ENCODE data around the gene CCR5. TPM values are rescaled to one million over a fixed set of nuclear protein-coding genes. Genes with fewer than 3 reads are reported as not detected.

CCR5 gene
- total RNA-seq, 1 experiment from 2014 or later, result not detected

DNA sequence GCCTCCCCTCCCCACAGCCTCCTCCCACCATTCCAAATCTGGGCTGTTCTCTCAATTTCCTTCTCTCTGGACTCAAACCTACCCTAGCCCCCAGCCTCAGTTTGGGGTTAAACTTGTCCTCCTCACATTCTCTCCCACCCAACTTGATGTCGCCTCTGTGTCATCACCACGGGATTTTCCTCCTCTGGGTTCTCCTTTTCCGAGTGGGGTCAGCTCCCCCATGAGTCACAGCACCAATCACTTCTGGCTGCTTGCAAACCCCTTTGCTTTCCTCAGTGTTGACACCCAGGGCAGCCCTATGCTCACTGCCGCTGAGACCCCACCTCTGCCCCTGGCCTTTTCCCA, 35.7 kb downstream of the CCR5 start:
- TF ChIP-seq FOSL1 (IDR thresholded peaks at IDR 0.05; ENCODE audit: low read depth), result no peak
- no peak for TF ChIP-seq ZNF274 (IDR thresholded peaks at IDR 0.05; ENCODE audit: low read depth, low read length)
- TF ChIP-seq, protein P1, sequence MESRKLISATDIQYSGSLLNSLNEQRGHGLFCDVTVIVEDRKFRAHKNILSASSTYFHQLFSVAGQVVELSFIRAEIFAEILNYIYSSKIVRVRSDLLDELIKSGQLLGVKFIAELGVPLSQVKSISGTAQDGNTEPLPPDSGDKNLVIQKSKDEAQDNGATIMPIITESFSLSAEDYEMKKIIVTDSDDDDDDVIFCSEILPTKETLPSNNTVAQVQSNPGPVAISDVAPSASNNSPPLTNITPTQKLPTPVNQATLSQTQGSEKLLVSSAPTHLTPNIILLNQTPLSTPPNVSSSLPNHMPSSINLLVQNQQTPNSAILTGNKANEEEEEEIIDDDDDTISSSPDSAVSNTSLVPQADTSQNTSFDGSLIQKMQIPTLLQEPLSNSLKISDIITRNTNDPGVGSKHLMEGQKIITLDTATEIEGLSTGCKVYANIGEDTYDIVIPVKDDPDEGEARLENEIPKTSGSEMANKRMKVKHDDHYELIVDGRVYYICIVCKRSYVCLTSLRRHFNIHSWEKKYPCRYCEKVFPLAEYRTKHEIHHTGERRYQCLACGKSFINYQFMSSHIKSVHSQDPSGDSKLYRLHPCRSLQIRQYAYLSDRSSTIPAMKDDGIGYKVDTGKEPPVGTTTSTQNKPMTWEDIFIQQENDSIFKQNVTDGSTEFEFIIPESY (IDR thresholded peaks at IDR 0.05; ENCODE audit: extremely low read depth, insufficient replicate concordance, low read length), result no peak
- TF ChIP-seq, protein P2, sequence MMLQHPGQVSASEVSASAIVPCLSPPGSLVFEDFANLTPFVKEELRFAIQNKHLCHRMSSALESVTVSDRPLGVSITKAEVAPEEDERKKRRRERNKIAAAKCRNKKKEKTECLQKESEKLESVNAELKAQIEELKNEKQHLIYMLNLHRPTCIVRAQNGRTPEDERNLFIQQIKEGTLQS (IDR thresholded peaks at IDR 0.05), result no peak
- TF ChIP-seq SP1 (IDR thresholded peaks at IDR 0.05; ENCODE audit: low read depth), result no peak
- H3K9ac ChIP-seq (ENCODE audit: low read length), result no peak overlapping the region
- ChIA-PET RAD21 (ENCODE audit: low non-redundant PET in 1 of 2, low total read pairs in 2 of 2, uncharacterized antibody in 2 of 2, unreplicated experiment in 2 of 2) (no interaction called here), POLR2A (no interaction called here), CTCF (interaction anchor here (1.1 kb wide), 1 partner anchor 28 kb away, joined by 4 read pairs; no protein-coding TSS in a partner anchor)
- peak overlapping the region; percentile 48; the same call in 1 of the 2 replicates for H3K4me2 ChIP-seq (ENCODE audit: low read length)
- peaks cover 0 to 10% of the 10 kb centered on the region in 2 experiments; a peak in 1 of 4 replicates for H3K4me1 ChIP-seq (ENCODE audit: control insufficient read depth in 1 of 2, insufficient read depth in 2 of 2, low read length in 2 of 2)
- H3K9me2 ChIP-seq (ENCODE audit: insufficient read depth), result no peaks in the 10 kb centered on the region
- H3K27me3 ChIP-seq (ENCODE audit: insufficient read depth, low read length), result no peaks in the 10 kb centered on the region
- H2AFZ ChIP-seq (ENCODE audit: low read depth, low read length, poor library complexity, severe bottlenecking), result no peak overlapping the region
- H3K79me2 ChIP-seq (ENCODE audit: insufficient read depth, low read length), result no peaks in the 10 kb centered on the region
- BruUV-seq (replicated peaks), result no TSS peak
- H3K27ac ChIP-seq (ENCODE audit: low read depth, low read length), result no peak overlapping the region
- no peak overlapping the region for H3K4me3 ChIP-seq (replicated peaks in 1 of 2; ENCODE audit: low read depth in 1 of 2, low read length in 2 of 2)
- DNase-seq (ENCODE audit: low read depth, low spot score) (no peak), ATAC-seq (no peak)
- intact Hi-C loops (cut with micrococcal nuclease), result no loop called here
- H3K9me3 ChIP-seq (ENCODE audit: control insufficient read depth in 1 of 2, insufficient read depth in 1 of 2, low read depth in 1 of 2, low read length in 2 of 2), result no peaks in the 10 kb centered on the region
- H3K36me3 ChIP-seq (ENCODE audit: control insufficient read depth in 1 of 2, insufficient read depth in 2 of 2, low read length in 2 of 2), result no peaks in the 10 kb centered on the region
- H4K20me1 ChIP-seq (ENCODE audit: insufficient read depth), result no peaks in the 10 kb centered on the region

GRCh38 chr3:46406788-46407611, 36.3 kb downstream of the CCR5 start, which contains the start of the genes CCR5AS and CCRL2:
TSS of gene CCR5AS (minus strand) at chr3:46407066.
TSS of gene CCRL2 (plus strand) at chr3:46407259. CDS start at chr3:46408080, 821 bp downstream.
- ChIA-PET RAD21 (ENCODE audit: low non-redundant PET in 1 of 2, low total read pairs in 2 of 2, uncharacterized antibody in 2 of 2, unreplicated experiment in 2 of 2) (no interaction called here), CTCF (interaction anchor here (1.1 kb wide), 1 partner anchor 29 kb away, joined by 4 read pairs; no protein-coding TSS in a partner anchor), POLR2A (no interaction called here)
- H3K79me2 ChIP-seq (ENCODE audit: insufficient read depth, low read length), result no peaks in the 10 kb centered on the region
- no peaks in the 10 kb centered on the region for H3K36me3 ChIP-seq (ENCODE audit: control insufficient read depth in 1 of 2, insufficient read depth in 2 of 2, low read length in 2 of 2)
- TF ChIP-seq SP1 (IDR thresholded peaks at IDR 0.05; ENCODE audit: low read depth) (no peak), TCF7L2 (IDR thresholded peaks at IDR 0.05; ENCODE audit: borderline replicate concordance, extremely low read depth, insufficient read depth, insufficient read length) (peak; percentile 8)
- H2AFZ ChIP-seq (ENCODE audit: low read depth, low read length, poor library complexity, severe bottlenecking), result no peak within 1 kb of the TSS
- H4K20me1 ChIP-seq (ENCODE audit: insufficient read depth), result no peaks in the 10 kb centered on the region
- H3K4me3 ChIP-seq (replicated peaks in 1 of 2; ENCODE audit: low read depth in 1 of 2, low read length in 2 of 2), result no peak within 1 kb of the TSS
- BruUV-seq (replicated peaks), result no TSS peak
- intact Hi-C loops (cut with micrococcal nuclease), result no loop called here
- H3K4me1 ChIP-seq (ENCODE audit: control insufficient read depth in 1 of 2, insufficient read depth in 2 of 2, low read length in 2 of 2), result peaks cover 0 to 10% of the 10 kb centered on the region in 2 experiments; a peak in 1 of 4 replicates
- H3K4me2 ChIP-seq (ENCODE audit: low read length), result peak within 1 kb of the TSS; percentile 48
- no peak for DNase-seq (ENCODE audit: low read depth, low spot score)
- H3K27ac ChIP-seq (ENCODE audit: low read depth, low read length), result no peak within 1 kb of the TSS
- no peaks in the 10 kb centered on the region for H3K27me3 ChIP-seq (ENCODE audit: insufficient read depth, low read length)
- H3K9ac ChIP-seq (ENCODE audit: low read length), result no peak within 1 kb of the TSS
- H3K9me2 ChIP-seq (ENCODE audit: insufficient read depth), result no peaks in the 10 kb centered on the region
- peak; percentile 70 for ATAC-seq
- H3K9me3 ChIP-seq (ENCODE audit: control insufficient read depth in 1 of 2, insufficient read depth in 1 of 2, low read depth in 1 of 2, low read length in 2 of 2), result no peaks in the 10 kb centered on the region

Measured in HCT116 (cell line).